ENCODE data around the gene BCL3.
"Not testable (repeated sequence)": the region's sequence is repeated elsewhere in the genome, so short reads cannot be mapped to it uniquely, and the experiment has no call there.

Gene BCL3

DNA sequence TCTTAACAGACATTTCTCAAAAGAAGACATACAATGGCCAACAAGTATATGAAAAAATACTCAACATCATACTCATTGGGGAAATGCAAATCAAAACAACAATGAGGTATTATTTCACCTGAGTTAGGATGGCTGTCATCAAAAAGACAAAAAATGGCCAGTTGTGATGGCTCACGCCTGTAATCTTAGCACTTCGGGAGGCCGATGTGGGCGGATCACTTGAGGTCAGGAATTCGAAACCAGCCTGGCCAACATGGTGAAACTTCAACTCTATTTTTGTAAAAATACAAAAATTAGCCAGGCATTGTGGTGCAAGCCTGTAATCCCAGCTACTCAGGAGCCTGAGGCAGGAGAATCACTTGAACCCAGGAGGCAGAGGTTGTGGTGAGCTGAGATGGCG, 27.6 kb upstream of the BCL3 start:
- DNase-seq (ENCODE audit: low spot score): no peak

DNA sequence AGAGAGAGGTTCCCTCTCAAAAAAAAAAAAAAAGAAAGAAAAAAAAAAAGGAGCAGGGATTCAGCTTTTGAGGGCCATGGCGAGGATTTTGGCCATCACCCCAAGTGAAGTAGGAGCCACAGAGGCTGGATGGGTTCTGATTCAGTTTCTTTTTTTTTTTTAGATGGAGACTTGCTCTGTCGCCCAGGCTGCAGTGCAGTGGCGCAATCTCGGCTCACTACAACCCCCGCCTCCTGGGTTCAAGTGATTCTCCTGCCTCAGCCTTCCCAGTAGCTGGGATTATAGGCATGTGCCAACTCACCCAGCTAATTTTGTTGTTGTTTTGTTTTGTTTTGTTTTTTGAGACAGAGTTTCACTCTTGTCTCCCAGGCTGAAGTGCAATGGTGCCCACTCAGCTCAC, 27.1 kb upstream of the BCL3 start:
- not testable (repeated sequence) for DNase-seq (ENCODE audit: low spot score)

DNA sequence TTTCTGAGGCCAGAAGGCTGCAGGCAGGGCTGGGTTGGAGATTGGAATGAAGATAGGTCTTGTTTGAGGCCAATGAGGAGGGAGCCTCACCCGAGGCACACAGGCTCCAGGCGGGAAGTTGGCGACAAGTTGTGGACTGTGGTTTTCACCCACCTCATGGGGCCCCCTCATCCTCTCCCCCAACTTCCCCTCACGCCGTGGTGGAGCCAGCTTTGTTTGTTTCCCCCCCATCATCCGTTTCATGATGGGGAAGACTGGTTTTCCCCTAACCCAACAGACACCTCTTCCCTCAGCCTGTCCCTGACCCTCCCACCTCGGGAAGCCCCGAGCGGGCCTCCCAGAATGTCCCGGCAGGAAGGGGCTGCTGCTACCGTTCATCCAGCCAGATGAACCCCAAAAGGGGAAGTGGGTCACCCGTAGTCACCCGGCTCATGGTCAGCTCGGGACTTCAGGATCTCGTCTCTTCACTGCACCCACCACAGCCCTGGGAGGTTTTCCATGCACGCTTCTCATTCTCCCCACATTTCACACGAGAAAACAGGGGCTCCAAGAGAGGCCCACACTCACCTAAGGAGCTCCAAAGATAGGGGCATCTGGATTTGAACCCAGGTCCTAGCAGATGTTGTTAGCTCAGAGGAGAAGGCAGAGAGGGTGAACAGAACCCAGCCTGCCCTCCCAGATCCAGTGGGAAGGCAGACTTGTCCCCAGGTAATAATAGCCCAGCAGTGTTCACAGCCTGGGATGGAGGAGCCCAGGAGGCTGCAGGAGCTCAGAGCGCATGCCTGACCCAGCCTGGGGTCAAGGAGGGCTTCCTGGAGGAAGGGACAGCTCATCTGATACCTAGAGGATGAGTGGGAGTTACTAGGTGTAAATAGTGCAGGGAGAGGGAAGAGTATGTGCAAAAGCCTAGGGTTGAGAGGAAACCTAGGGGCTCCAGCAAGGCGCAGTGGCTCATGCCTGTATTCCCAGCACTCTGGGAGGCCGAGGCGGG, 26.1 kb upstream of the BCL3 start:
- peak; percentile 10 for DNase-seq (ENCODE audit: low spot score)

DNA sequence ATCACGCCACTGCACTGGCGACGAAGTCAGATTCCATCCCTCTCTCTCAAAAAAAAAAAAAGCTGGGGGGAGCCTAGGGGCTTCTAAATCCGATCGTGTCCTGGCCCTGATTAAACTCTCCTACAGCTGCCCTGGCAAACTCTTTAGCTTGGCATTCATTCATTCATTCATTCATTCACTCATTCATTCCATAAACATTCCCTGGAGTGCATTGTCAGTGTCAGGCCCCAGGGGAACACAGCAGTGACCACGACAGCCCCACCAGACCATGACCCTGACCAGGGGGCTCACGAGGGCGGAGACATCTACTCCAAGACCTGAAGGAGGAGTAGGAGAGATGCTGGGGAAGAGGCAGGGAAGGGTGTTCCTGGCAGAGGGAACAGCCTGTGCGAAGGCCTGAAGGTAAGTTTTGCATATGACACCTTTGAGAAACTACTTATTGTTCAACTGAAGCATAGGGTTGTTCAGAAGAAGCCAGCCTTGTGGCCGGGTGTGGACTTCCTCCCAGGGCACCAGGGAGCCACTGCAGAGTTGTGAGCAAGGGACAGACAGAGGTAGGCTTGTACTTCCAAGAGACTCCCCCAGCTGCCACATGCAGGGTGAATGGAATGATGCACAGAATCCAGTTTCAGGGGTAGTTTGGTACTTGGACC, 25.1 kb upstream of the BCL3 start:
- DNase-seq (ENCODE audit: low spot score): no peak

DNA sequence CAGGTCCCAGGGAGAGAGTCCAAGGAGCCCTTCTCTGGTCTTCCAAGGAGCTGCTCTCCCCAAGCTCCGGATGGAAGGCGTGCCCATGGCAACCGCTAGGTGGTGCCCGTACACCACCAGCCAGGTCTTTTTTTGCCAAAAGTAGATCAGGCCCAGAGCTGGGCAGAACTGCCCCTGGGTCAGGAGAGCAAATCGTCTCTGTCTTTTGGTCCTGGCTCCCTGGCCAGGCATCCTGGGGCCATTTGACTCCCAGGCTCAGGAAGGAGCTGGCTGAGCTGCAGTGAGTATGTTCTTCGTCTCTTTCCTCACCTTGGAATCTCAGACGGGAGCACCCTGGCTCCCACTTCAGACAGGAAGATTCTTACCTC, 24.6 kb upstream of the BCL3 start:
- peak; percentile 80 for DNase-seq (ENCODE audit: low spot score)

DNA sequence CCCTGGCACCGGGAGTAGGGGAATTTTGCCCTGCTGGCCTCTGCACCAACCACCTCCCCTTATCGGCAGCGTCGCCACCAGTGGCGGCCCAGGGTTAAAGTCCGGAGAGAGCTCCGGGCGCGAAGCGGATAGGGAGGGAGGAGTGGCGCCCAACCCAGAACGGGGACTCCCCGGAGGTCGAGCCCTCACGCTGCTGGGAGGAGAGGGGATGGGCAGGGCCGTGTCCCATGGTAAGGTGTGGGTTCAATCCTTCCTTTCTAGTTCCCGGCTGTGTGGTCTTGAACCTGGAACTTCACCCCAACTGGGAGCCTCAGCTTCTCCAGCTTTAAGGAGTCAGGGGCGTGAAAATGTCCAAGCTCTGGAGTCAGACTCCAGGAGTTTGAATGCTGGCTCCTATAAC, 23.3 kb upstream of the BCL3 start:
- DNase-seq (ENCODE audit: low spot score): no peak

DNA sequence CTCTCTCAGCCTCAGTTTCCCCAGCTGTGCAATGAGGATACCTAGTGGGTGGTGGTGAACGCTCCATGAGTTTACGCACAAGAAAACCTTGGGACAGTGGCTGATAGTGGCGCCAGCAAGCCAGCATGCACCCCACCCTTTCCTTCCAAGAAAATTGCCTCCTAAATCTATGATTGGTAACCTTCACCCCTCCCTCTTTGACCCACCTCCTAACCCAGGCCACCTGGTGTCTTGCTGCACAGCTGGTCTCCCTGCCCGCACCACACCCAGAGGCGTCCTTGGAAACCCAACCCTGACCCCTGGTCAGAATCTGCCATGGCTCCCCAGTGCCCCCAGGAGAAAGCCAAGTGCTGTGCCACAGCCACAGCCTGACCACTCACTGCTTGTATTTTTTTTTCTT, 22.8 kb upstream of the BCL3 start:
- DNase-seq (ENCODE audit: low spot score): no peak

DNA sequence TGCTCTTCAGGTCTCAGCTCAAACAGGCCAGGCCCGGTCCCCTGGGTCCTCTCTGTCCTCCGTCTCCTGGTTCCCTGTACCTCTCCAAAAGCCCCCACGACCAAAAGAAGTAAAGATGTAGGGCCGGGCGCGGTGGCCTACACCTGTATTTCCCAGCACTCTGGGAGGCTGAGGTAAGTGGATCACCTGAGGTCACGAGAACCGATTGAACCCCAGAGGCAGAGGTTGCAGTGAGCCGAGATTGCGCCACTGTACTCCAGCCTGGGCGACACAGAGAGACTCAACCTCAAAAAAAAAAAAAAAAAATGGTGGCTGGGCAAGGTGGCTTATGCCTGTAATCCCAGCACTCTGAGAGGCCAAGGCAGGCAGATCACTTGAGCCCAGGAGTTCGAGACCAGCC, 22.0 kb upstream of the BCL3 start:
- DNase-seq (ENCODE audit: low spot score): no peak

DNA sequence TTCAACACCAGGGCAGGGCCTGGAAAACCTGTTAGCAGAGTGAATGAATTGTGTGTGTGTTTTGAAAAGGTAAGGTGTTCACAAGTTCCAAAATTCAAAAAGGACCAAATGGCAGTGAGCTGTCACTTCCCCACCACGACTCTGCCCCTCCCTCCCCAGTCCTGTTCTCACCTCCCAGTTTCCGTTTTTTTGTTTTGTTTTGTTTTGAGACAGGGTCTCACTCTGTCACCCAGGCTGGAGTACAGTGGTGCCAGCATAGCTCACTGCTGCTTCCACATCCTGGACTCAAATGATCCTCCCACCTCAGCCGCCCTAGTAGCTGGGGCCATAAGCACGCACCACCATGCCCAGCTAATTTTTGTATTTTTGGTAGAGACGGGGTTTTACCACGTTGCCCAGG, 20.3 kb upstream of the BCL3 start:
- no peak for DNase-seq (ENCODE audit: low spot score)

DNA sequence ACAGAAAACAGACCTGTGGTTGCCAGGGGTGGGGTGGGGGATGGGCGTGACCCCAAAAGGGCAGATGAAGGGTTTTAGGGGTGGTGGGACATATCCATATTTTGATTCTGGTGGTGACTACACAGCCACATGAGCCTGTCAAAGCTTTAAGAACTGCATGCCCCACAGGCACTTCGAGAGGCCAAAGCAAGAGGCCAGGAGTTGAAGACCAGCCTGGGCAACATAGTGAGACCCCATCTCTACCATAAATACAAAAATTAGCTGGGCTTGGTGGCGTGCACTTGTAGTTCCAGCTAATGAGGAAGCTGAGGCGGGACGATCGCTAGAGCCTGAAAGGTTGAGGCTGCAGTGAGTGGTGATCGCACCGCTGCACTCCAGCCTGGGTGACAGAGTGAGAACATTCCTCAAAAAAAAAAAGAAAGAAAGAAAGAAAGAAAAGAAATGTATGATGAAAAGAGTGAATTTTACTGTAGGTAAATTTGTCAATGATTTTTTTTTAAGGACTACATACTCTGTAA, 18.9 kb upstream of the BCL3 start:
- no peak for DNase-seq (ENCODE audit: low spot score)

DNA sequence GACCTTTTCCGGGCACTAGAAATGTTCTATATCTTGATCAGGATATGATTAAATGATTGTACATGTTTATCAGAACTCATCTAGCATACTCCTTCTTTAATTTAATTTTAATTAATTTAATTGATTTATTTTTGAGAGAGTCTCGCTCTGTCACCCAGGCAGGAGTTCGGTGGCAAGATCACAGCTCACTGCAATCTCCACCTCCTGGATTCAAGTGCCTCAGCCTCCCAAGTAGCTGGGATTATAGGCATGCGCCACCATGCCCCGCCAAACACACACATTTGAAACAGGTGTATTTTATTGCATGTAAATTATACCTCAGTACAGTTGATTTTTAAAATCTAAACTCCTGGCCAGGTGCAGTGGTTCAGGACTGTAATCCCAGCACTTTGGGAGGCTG, 17.4 kb upstream of the BCL3 start:
- DNase-seq (ENCODE audit: low spot score): no peak

DNA sequence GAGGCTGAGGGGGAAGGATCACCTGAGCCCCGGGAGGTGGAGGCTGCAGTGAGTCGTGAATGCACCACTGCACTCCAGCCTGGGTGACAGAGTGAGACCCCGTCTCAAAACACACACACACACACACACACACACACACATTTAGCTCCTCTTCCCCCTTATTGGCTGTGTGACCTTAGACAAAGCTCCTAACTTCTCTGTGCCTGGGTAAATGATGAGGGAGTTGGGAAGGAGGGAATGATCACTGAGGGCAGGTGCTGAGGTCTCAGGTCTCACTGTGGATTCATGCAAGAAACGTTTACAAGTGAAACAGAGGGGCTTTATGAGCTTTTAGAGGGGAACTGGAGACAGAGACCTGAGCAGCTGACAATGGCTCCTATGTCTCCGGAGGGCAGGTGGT, 16.9 kb upstream of the BCL3 start:
- DNase-seq (ENCODE audit: low spot score): no peak

DNA sequence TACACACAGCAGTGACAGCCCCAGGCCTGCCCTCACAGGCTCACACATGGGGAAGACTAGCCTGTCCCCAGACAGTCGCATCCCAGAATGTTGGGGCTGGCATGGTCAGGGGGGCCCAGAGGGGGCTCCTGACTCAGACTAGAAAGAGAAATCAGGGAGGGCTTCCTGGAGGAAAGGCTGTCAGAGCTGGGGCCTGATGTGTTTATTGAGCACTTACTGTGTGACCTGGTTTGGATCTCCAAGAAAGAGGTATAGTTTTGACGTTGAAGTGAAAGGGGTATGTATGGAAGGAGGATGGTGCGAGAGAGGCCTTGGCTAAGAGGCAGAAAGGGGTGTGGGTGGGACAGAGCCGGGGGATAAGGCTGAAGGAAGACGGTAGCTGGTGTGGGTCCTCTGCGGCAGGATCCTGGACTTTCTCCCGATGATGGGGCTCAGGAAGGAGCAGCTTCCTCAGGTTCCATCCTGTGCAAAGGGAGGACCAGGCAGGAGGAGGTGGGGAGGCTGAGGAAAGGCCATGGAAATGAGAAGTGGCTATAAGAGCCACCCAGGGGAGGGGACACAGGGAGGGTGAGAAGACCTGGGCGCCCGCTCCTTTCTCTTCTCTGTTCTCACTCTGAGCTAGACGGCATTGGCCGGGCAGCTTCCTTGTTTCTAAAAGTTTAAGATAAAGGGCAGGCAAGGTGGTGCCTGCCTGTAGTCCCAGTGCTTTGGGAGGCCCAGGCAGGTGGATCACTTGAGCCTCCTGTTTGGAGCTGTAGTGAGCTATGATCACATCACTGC, 16.1 kb upstream of the BCL3 start:
- DNase-seq (ENCODE audit: low spot score): no peak

DNA sequence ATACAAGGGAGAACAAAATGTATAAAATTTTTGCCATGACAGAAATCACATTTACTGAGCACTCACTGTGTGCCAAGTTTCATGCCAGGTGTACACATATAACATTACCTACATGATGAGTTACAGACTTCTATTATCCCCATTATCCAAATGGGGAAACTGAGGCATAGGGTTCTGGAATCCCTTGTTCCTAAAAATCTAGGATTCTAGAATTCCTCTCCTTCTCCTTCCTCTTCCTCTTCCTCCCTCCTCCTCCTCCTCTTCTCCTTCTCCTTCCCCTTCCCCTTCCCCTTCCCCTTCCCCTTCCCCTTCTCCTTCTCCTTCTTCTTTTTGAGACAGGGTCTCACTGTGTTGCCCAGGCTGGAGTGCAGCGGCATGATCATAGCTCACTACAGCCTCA, 14.2 kb upstream of the BCL3 start:
- no peak for DNase-seq (ENCODE audit: low spot score)

DNA sequence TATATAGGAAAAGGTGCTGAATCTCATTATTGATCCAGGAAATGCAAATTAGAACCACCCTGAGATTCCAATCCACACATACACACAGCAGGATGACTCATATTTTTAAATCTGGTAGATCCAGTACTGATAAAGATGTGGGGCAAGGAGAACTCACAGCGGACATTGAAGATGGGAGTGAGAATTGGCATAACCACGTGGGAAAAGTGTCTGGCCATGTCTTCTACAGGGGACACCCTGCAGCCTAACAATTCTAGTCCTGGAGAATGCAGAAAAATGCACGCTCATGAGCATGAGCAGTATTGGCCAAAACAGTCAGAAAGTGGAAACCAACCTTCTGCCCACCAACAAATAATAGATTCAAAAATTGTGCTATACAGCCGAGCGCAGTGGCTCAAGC, 13.5 kb upstream of the BCL3 start:
- no peak for DNase-seq (ENCODE audit: low spot score)

DNA sequence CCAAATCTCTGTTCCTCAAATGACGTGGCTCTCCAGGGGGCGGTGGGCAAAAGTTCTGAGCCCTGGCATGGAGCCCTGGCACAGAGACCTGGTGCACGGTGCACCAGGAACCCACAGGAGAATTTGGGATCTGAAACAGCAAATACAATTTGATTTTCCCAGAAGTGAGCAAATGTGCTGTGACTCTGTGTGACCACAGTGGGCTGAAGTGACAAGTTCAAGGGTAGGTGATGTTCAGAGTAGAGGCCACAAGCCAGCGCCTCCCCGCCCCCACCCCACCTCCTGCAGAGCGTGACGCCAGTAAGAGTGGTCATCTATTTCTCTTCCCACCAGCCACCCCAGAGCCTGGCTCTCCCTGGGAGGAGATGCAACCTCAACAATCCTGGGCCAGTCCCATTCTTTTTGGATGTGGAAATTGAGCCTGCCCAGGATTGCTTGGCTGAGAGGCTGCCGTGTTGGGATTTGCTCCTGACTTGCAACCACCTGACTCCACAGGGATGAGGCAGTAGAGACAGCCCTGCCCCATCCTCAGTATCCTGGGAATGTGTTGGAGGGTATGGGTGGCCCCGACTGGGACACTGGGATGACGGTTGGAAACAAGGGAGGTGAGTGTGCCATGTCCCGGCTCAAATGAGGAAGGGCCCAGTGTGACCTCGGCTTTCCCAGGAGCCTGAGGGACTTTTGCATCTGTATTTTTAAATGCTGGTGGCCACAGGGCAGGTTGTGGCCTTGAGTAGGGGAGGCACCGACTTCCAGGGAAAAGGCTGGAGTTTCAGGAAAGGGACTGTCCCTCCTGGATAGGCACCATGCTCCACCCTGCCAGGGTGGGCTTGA, 11.1 kb upstream of the BCL3 start:
- DNase-seq (ENCODE audit: low spot score): no peak

DNA sequence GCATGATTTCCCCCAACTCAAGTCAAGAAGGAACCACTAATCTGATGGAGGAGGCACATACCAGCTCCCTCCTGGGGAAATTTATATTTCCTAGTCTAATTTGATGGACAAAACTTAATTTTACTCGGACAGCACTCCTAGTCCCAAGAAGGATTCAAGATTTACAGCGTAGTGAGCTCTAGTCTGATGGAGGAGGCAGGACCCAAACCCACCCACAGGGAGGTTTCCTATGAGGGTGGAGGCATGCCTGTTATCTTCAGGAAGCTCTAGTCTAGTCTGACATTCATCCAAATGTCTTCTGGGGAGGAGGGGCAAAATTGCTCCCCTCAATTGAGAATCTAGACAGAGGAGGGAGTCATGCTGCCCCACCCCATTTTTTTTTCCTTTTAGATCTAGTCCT, 10.4 kb upstream of the BCL3 start:
- no peak for DNase-seq (ENCODE audit: low spot score)

DNA sequence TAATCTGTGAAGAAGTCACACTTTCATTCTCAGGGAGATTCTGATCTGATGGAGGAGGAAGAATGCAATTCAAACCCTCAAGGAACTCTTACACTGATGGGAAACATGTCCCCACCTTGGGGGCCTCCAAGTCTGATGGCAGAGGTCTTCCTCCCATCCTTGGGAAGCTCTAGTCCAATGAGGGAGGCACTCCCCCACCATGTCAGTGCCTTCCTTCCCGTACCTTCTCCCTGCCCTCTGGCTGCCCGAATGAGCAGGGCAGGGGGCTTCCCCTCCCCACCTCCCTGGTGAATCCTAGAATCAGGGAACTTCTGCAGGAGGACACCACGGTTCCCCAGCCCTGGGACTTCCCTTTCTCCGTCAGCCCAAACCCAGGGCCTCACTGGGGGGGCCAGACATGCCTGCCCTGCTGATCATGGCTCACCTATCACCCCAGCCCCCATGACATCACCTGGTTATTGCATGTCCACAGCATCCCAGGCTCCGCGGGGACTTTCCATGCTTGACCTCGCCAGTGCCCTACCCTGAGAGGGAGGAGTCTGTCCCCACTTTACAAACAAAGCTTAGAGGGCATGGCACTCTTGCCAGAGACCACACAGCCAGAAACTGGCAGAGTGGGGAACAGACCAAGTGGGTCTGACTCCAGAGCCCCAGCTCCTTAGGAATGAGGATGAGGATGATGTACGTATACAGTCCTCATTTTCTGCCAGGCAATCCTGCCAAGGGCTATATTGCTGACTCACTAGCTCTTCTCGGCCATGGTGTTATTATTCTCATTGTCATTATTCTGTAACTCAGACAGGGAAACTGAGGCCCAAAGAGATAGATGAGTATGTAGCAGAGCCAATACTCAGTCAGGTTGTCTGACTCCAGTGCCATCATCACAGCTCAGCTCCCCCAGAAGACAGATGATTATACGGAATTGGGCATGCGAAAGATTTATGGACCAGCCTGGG, 9.6 kb upstream of the BCL3 start:
- DNase-seq (ENCODE audit: low spot score): no peak

DNA sequence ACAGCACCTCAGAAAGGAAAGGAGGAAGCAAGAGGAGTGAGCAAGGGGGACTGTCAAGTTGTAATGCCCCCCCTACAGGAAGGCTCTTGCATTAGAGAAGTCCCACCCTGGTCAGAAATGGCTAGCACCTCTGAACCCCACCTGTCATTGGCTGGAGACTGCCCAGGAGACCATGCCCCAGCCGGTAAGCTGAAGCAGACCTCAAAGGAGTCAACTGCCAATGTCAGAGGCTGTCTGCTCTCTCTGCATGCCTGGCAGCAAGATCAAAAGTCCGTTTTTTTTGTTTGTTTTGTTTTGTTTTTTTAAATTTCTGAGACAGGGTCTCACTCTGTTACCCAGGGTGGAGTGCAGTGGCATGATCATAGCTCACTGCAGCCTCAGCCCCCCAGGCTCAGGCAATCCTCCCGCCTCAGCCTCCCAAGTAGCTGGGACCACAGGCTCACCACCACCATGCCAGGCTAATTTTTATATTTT, 8.1 kb upstream of the BCL3 start:
- DNase-seq (ENCODE audit: low spot score): no peak

DNA sequence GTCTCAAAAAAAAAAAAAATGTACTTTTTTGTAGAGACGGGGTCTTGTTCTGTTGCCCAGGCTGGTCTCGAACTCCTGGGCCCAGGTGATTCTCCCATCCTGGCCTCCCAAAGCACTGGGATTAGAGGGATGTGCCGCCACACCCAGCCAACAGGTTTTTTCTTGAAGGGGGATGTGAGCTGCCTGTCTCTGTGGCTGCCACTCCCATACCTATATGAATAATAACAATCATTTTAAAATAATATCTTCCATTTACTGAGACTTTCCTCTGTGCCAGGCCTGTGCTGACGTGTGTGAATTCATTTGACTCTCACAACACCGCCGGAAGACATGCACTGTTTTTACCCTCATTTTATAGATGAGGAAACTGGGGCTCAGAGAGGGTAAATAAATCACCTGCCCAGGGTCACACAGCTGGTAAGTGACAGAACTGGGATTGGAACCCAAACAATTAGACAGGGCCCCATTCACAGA, 7.2 kb upstream of the BCL3 start:
- no peak for DNase-seq (ENCODE audit: low spot score)

All from CD4-positive, alpha-beta T cell treated with Interleukin-6 at 100 ng/mL for 8 hours (primary cell).